OCI-LY3 (cell line): ENCODE results near the gene TSPAN5.

Experiments
- CTCF ChIP-seq: fragments of 200-600, 300-600 bp; sonication (generic); IDR thresholded peaks from 2 replicates; pipeline ENCODE4 v1.5.1; 2014; ENCODE audit warnings: antibody characterized with exemption, low read length, low read depth
- EZH2phosphoT487 ChIP-seq: fragments of 200-600 bp; shearing (Covaris generic); IDR thresholded peaks from 2 replicates; pipeline ENCODE4 v1.6.1; 2018; ENCODE audit warnings: antibody characterized with exemption, mixed run types, low read depth

- no peak for TF ChIP-seq CTCF
- no peak for TF ChIP-seq EZH2phosphoT487
These were observed 143.0 kb downstream of the TSPAN5 start for GRCh38 chr4:98515470-98515809.
